Cerebellar cortex (tissue), 1 donor: ENCODE data around the gene PRSS57.

Source experiments
- DNase-seq: peaks from one replicate; pipeline ENCODE4 v3.0.0-alpha.2; 2015; ENCODE audit warnings: low spot score

Gene PRSS57

GRCh38 chr19:652467-653389 is 42.5 kb downstream of the PRSS57 start:
- no peak for DNase-seq

- DNase-seq = no peak
Observed at GRCh38 chr19:651991-652390, 43.3 kb downstream of the PRSS57 start.

GRCh38 chr19:651114-651818 is 44.0 kb downstream of the PRSS57 start:
- no peak for DNase-seq

- no peak for DNase-seq
Observed at GRCh38 chr19:650121-650520, 45.1 kb downstream of the PRSS57 start.

- DNase-seq = no peak
Observed at GRCh38 chr19:648904-649801, 46.1 kb downstream of the PRSS57 start.

- DNase-seq = no peak
Observed at GRCh38 chr19:648305-648704, 46.9 kb downstream of the PRSS57 start.

GRCh38 chr19:647566-648284 is 47.5 kb downstream of the PRSS57 start:
- no peak for DNase-seq

GRCh38 chr19:646779-647565 is 48.3 kb downstream of the PRSS57 start:
- no peak for DNase-seq

GRCh38 chr19:645912-646778 is 49.1 kb downstream of the PRSS57 start:
- no peak for DNase-seq

GRCh38 chr19:644789-645188 is 50.5 kb downstream of the PRSS57 start:
- no peak for DNase-seq

- DNase-seq = no peak
Observed at GRCh38 chr19:644363-644762, 50.9 kb downstream of the PRSS57 start.

- no peak for DNase-seq
Observed at GRCh38 chr19:643736-644135, 51.5 kb downstream of the PRSS57 start.

- no peak for DNase-seq
Observed at GRCh38 chr19:642767-643727, 52.2 kb downstream of the PRSS57 start.

- no peak for DNase-seq
Observed at GRCh38 chr19:641702-642101, 53.5 kb downstream of the PRSS57 start.

GRCh38 chr19:640606-641189 is 54.6 kb downstream of the PRSS57 start:
- DNase-seq = no peak

GRCh38 chr19:640161-640558 is 55.1 kb downstream of the PRSS57 start:
- no peak for DNase-seq

- peak; percentile 79 for DNase-seq
Observed at GRCh38 chr19:639253-640160, 55.7 kb downstream of the PRSS57 start, which contains the start of gene FGF22. TSS of gene FGF22 (plus strand) at chr19:639879. CDS start at chr19:639926, 47 bp downstream.
